ENCODE data around the gene GOLPH3.
"Not testable (repeated sequence)": the region's sequence is repeated elsewhere in the genome, so short reads cannot be mapped to it uniquely, and the experiment has no call there.

The GOLPH3 gene

GRCh38 chr5:32129074-32129598, 45.0 kb downstream of the GOLPH3 start:
- Histone ChIP-seq H3K4me1 (ENCODE audit: insufficient read depth, low read length) (peaks cover 37% of the 10 kb centered on the region), H3K27me3 (ENCODE audit: control insufficient read depth in 1 of 2, insufficient read depth in 2 of 2, low read length in 2 of 2) (no peaks in the 10 kb centered on the region), H3K9ac (ENCODE audit: low read length) (no peak overlapping the region), H3K9me3 (ENCODE audit: low read length) (no peaks in the 10 kb centered on the region), H3K36me3 (ENCODE audit: insufficient read depth, low read length) (peaks cover 7% of the 10 kb centered on the region), H3K27ac (ENCODE audit: low read depth, low read length) (peak overlapping the region; percentile 14), H3K4me3 (ENCODE audit: low read depth in 1 of 2, low read length in 2 of 2) (no peak overlapping the region)

- Histone ChIP-seq H3K9me3 (ENCODE audit: low read length) (no peaks in the 10 kb centered on the region), H3K27me3 (ENCODE audit: control insufficient read depth in 1 of 2, insufficient read depth in 2 of 2, low read length in 2 of 2) (no peaks in the 10 kb centered on the region), H3K9ac (ENCODE audit: low read length) (no peak overlapping the region), H3K4me1 (ENCODE audit: insufficient read depth, low read length) (peaks cover 33% of the 10 kb centered on the region), H3K36me3 (ENCODE audit: insufficient read depth, low read length) (peaks cover 7% of the 10 kb centered on the region), H3K27ac (ENCODE audit: low read depth, low read length) (peak overlapping the region; percentile 10), H3K4me3 (ENCODE audit: low read depth in 1 of 2, low read length in 2 of 2) (no peak overlapping the region)
Observed at GRCh38 chr5:32127711-32128110, 46.4 kb downstream of the GOLPH3 start.

- Histone ChIP-seq H3K9me3 (ENCODE audit: low read length) (no peaks in the 10 kb centered on the region), H3K9ac (ENCODE audit: low read length) (no peak overlapping the region), H3K4me1 (ENCODE audit: insufficient read depth, low read length) (peaks cover 33% of the 10 kb centered on the region), H3K36me3 (ENCODE audit: insufficient read depth, low read length) (peaks cover 7% of the 10 kb centered on the region), H3K4me3 (ENCODE audit: low read depth in 1 of 2, low read length in 2 of 2) (no peak overlapping the region), H3K27ac (ENCODE audit: low read depth, low read length) (no peak overlapping the region), H3K27me3 (ENCODE audit: control insufficient read depth in 1 of 2, insufficient read depth in 2 of 2, low read length in 2 of 2) (no peaks in the 10 kb centered on the region)
Observed at GRCh38 chr5:32126691-32127090, 47.4 kb downstream of the GOLPH3 start.

- Histone ChIP-seq H3K9ac (ENCODE audit: low read length) (no peak overlapping the region), H3K27me3 (ENCODE audit: control insufficient read depth in 1 of 2, insufficient read depth in 2 of 2, low read length in 2 of 2) (no peaks in the 10 kb centered on the region), H3K36me3 (ENCODE audit: insufficient read depth, low read length) (peaks cover 13% of the 10 kb centered on the region), H3K4me3 (ENCODE audit: low read depth in 1 of 2, low read length in 2 of 2) (no peak overlapping the region), H3K27ac (ENCODE audit: low read depth, low read length) (no peak overlapping the region), H3K4me1 (ENCODE audit: insufficient read depth, low read length) (peaks cover 16% of the 10 kb centered on the region), H3K9me3 (ENCODE audit: low read length) (no peaks in the 10 kb centered on the region)
Observed at GRCh38 chr5:32123889-32124676, 50.0 kb downstream of the GOLPH3 start.

- H3K27ac ChIP-seq (ENCODE audit: low read depth, low read length): no peak overlapping the region
- H3K27me3 ChIP-seq (ENCODE audit: control insufficient read depth in 1 of 2, insufficient read depth in 2 of 2, low read length in 2 of 2): no peaks in the 10 kb centered on the region
- peaks cover 13% of the 10 kb centered on the region for H3K36me3 ChIP-seq (ENCODE audit: insufficient read depth, low read length)
- no peak overlapping the region for H3K9ac ChIP-seq (ENCODE audit: low read length)
- peaks cover 8% of the 10 kb centered on the region for H3K4me1 ChIP-seq (ENCODE audit: insufficient read depth, low read length)
- H3K9me3 ChIP-seq (ENCODE audit: low read length): no peaks in the 10 kb centered on the region
- H3K4me3 ChIP-seq (ENCODE audit: low read depth in 1 of 2, low read length in 2 of 2): no peak overlapping the region
Observed at GRCh38 chr5:32123058-32123805, 50.9 kb downstream of the GOLPH3 start.

- not testable (repeated sequence) for H3K27ac ChIP-seq (ENCODE audit: low read depth, low read length); H3K9ac ChIP-seq (ENCODE audit: low read length); H3K27me3 ChIP-seq (ENCODE audit: control insufficient read depth in 1 of 2, insufficient read depth in 2 of 2, low read length in 2 of 2); H3K4me3 ChIP-seq (ENCODE audit: low read depth in 1 of 2, low read length in 2 of 2); H3K9me3 ChIP-seq (ENCODE audit: low read length); H3K36me3 ChIP-seq (ENCODE audit: insufficient read depth, low read length); H3K4me1 ChIP-seq (ENCODE audit: insufficient read depth, low read length)
Observed at GRCh38 chr5:32118922-32119321, 55.2 kb downstream of the GOLPH3 start.

- H3K36me3 ChIP-seq (ENCODE audit: insufficient read depth, low read length): peaks cover 16% of the 10 kb centered on the region
- no peaks in the 10 kb centered on the region for H3K27me3 ChIP-seq (ENCODE audit: control insufficient read depth in 1 of 2, insufficient read depth in 2 of 2, low read length in 2 of 2)
- no peaks in the 10 kb centered on the region for H3K9me3 ChIP-seq (ENCODE audit: low read length)
- no peak overlapping the region for H3K4me3 ChIP-seq (ENCODE audit: low read depth in 1 of 2, low read length in 2 of 2)
- no peak overlapping the region for H3K9ac ChIP-seq (ENCODE audit: low read length)
- H3K4me1 ChIP-seq (ENCODE audit: insufficient read depth, low read length): no peaks in the 10 kb centered on the region
- H3K27ac ChIP-seq (ENCODE audit: low read depth, low read length): no peak overlapping the region
Observed at GRCh38 chr5:32116574-32117313, 57.4 kb downstream of the GOLPH3 start.

- Histone ChIP-seq H3K9ac (ENCODE audit: low read length) (no peak overlapping the region), H3K9me3 (ENCODE audit: low read length) (no peaks in the 10 kb centered on the region), H3K4me3 (ENCODE audit: low read depth in 1 of 2, low read length in 2 of 2) (no peak overlapping the region), H3K27ac (ENCODE audit: low read depth, low read length) (no peak overlapping the region), H3K4me1 (ENCODE audit: insufficient read depth, low read length) (no peaks in the 10 kb centered on the region), H3K36me3 (ENCODE audit: insufficient read depth, low read length) (peaks cover 23% of the 10 kb centered on the region), H3K27me3 (ENCODE audit: control insufficient read depth in 1 of 2, insufficient read depth in 2 of 2, low read length in 2 of 2) (no peaks in the 10 kb centered on the region)
Observed at GRCh38 chr5:32115985-32116384, 58.1 kb downstream of the GOLPH3 start.

- Histone ChIP-seq H3K27ac (ENCODE audit: low read depth, low read length) (no peak overlapping the region), H3K36me3 (ENCODE audit: insufficient read depth, low read length) (peaks cover 40% of the 10 kb centered on the region), H3K4me1 (ENCODE audit: insufficient read depth, low read length) (no peaks in the 10 kb centered on the region), H3K9me3 (ENCODE audit: low read length) (no peaks in the 10 kb centered on the region), H3K4me3 (ENCODE audit: low read depth in 1 of 2, low read length in 2 of 2) (no peak overlapping the region), H3K27me3 (ENCODE audit: control insufficient read depth in 1 of 2, insufficient read depth in 2 of 2, low read length in 2 of 2) (no peaks in the 10 kb centered on the region), H3K9ac (ENCODE audit: low read length) (no peak overlapping the region)
Observed at GRCh38 chr5:32110111-32110696, 63.9 kb downstream of the GOLPH3 start.

GRCh38 chr5:32109236-32109635, 64.9 kb downstream of the GOLPH3 start:
- H3K9me3 ChIP-seq (ENCODE audit: low read length): no peaks in the 10 kb centered on the region
- H3K4me3 ChIP-seq (ENCODE audit: low read depth in 1 of 2, low read length in 2 of 2): no peak overlapping the region
- no peaks in the 10 kb centered on the region for H3K27me3 ChIP-seq (ENCODE audit: control insufficient read depth in 1 of 2, insufficient read depth in 2 of 2, low read length in 2 of 2)
- peaks cover 44% of the 10 kb centered on the region for H3K36me3 ChIP-seq (ENCODE audit: insufficient read depth, low read length)
- H3K27ac ChIP-seq (ENCODE audit: low read depth, low read length): no peak overlapping the region
- H3K4me1 ChIP-seq (ENCODE audit: insufficient read depth, low read length): no peaks in the 10 kb centered on the region
- no peak overlapping the region for H3K9ac ChIP-seq (ENCODE audit: low read length)

- Histone ChIP-seq H3K27ac (ENCODE audit: low read depth, low read length) (no peak overlapping the region), H3K9ac (ENCODE audit: low read length) (no peak overlapping the region), H3K4me1 (ENCODE audit: insufficient read depth, low read length) (no peaks in the 10 kb centered on the region), H3K4me3 (ENCODE audit: low read depth in 1 of 2, low read length in 2 of 2) (no peak overlapping the region), H3K36me3 (ENCODE audit: insufficient read depth, low read length) (peaks cover 53% of the 10 kb centered on the region), H3K27me3 (ENCODE audit: control insufficient read depth in 1 of 2, insufficient read depth in 2 of 2, low read length in 2 of 2) (no peaks in the 10 kb centered on the region), H3K9me3 (ENCODE audit: low read length) (no peaks in the 10 kb centered on the region)
Observed at GRCh38 chr5:32108167-32108566, 66.0 kb downstream of the GOLPH3 start.
